Fibroblast of the aortic adventitia (primary cell): ENCODE measurements around the gene DEPP1. TPM values are rescaled to one million over a fixed set of nuclear protein-coding genes. Genes with fewer than 3 reads are reported as not detected.

Source experiments
- DNase-seq: peaks from one replicate; pipeline ENCODE4 v3.0.0-alpha.2; 2010; ENCODE audit warnings: low read depth
- H3K4me3 ChIP-seq: 2 replicates; pipeline ENCODE4 v1.5.1; 2011; ENCODE audit warnings: low read depth, mild to moderate bottlenecking, control low read depth, low read length, moderate library complexity
- CTCF ChIP-seq: IDR thresholded peaks from 2 replicates; pipeline ENCODE4 v1.5.1; 2011; ENCODE audit warnings: mild to moderate bottlenecking, low read length, control low read depth, inconsistent platforms; ENCODE audit not compliant: insufficient read depth
- total RNA-seq: library from RNA; depleted of rRNA; stranded (reverse); fragments of >200 nt; gene quantifications from 2 replicates; pipeline ENCODE4 v1.2.3, GENCODE V29; 2012; ENCODE audit warnings: low replicate concordance

DEPP1 gene
- total RNA-seq, 1 donor = 17.3 TPM

GRCh38 chr10:44966129-44966815 lies 12.3 kb downstream of the DEPP1 start:
- H3K4me3 ChIP-seq = no peak overlapping the region
- no peak for TF ChIP-seq CTCF
- DNase-seq = no peak

GRCh38 chr10:44965651-44966097 lies 12.9 kb downstream of the DEPP1 start:
- DNase-seq = no peak
- TF ChIP-seq CTCF = no peak
- no peak overlapping the region for H3K4me3 ChIP-seq

GRCh38 chr10:44965104-44965503 lies 13.5 kb downstream of the DEPP1 start:
- DNase-seq = no peak
- TF ChIP-seq CTCF = no peak
- H3K4me3 ChIP-seq = no peak overlapping the region

GRCh38 chr10:44963772-44964633 lies 14.6 kb downstream of the DEPP1 start:
- H3K4me3 ChIP-seq = no peak overlapping the region
- DNase-seq = no peak
- no peak for TF ChIP-seq CTCF

GRCh38 chr10:44962870-44963738 lies 15.5 kb downstream of the DEPP1 start:
- no peak overlapping the region for H3K4me3 ChIP-seq
- no peak for DNase-seq
- peak; percentile 24 for TF ChIP-seq CTCF

- TF ChIP-seq CTCF = no peak
- DNase-seq = no peak
- H3K4me3 ChIP-seq = no peak overlapping the region
Measured at GRCh38 chr10:44961931-44962750, 16.5 kb downstream of the DEPP1 start.
